ENCODE data around the gene SLC9B1. TPM values are rescaled to one million over a fixed set of nuclear protein-coding genes. Genes with fewer than 3 reads are reported as not detected.
A peak's percentile ranks its signal among the peaks of the same experiment; 100 is the strongest.

Gene SLC9B1
- total and polyA plus RNA-seq, 2 of the 13 experiments (the other 11 are each of a cell fraction or from before 2014, with no cell fraction given), result 0.17 to 0.20 TPM

- intact Hi-C loops (cut with micrococcal nuclease; ENCODE audit: unreplicated experiment) (loop anchor here (1.0 to 10.0 kb wide), 4 partner anchors 389 to 664 kb away; partner anchors contain the start of gene SLC39A8), in situ Hi-C loops (cut with HindIII; ENCODE audit: extremely low pct_ligation_motif_present, low pct_unique_long_range_greater_than_20kb) (loop anchor here (5.0 kb wide), 1 partner anchor 387 kb away; no protein-coding TSS in a partner anchor)
- Histone ChIP-seq H2AFZ (ENCODE audit: low read length) (no peak overlapping the region), H3K27ac (ENCODE audit: extremely low read length, insufficient read depth, low read length) (no peak overlapping the region), H3K4me2 (ENCODE audit: low read depth, low read length) (no peak overlapping the region), H3K9ac (ENCODE audit: insufficient read depth, low read depth, low read length) (no peak overlapping the region), H3K36me3 (replicated peaks in 1 of 2; ENCODE audit: control insufficient read depth in 1 of 2, insufficient read depth in 2 of 2, low read length in 2 of 2) (no peaks in the 10 kb centered on the region), H3K4me3 (replicated peaks in 1 of 3; ENCODE audit: insufficient read depth in 1 of 3, low read depth in 2 of 3, low read length in 3 of 3) (no peak overlapping the region), H4K20me1 (ENCODE audit: insufficient read depth, low read length) (no peaks in the 10 kb centered on the region), H3K27me3 (ENCODE audit: control insufficient read depth in 1 of 2, insufficient read depth in 2 of 2, low read length in 2 of 2) (no peaks in the 10 kb centered on the region), H3K79me2 (ENCODE audit: insufficient read depth, low read length) (no peaks in the 10 kb centered on the region), H3K9me3 (ENCODE audit: low read length) (no peaks in the 10 kb centered on the region), H3K4me1 (ENCODE audit: insufficient read depth, low read length) (peaks cover 13% of the 10 kb centered on the region; the same call in 1 of the 2 replicates)
- ChIA-PET CTCF (ENCODE audit: low intra/inter-chr PET ratio, low total read pairs) (interaction anchor here (0.7 to 3.2 kb wide), 6 partner anchors 388 to 578 kb away, joined by 3 to 16 read pairs (median 4); no protein-coding TSS in a partner anchor), POLR2A (no interaction called here)
- FAIRE-seq (peak; percentile 90), DNase-seq (ENCODE audit: low spot score) (peak; percentile 72), ATAC-seq (peak; percentile 94)
- no TSS peak for BruUV-seq (replicated peaks)
- WGBS (ENCODE audit: low lambda C conversion rate), result 58% methylated on average over 15 of the region's 15 CpGs
- no peak for TF ChIP-seq TAF1 (CRISPR knock-in tag; IDR thresholded peaks at IDR 0.05)
- TF ChIP-seq RAD21 (CRISPR knock-in tag; IDR thresholded peaks at IDR 0.05), result peak; percentile 68
- TF ChIP-seq FOXA3 (CRISPR knock-in tag; IDR thresholded peaks at IDR 0.05), result 0 out of 2 replicates have a peak, but pooled peaks have one; percentile 6
- peak; percentile 53 for TF ChIP-seq CEBPG (CRISPR knock-in tag; IDR thresholded peaks at IDR 0.05)
- no peak for TF ChIP-seq FOXA1 (IDR thresholded peaks at IDR 0.05)
- peak; percentile 16; the same call in 1 of the 2 replicates for TF ChIP-seq FOXA1 (CRISPR knock-in tag; IDR thresholded peaks at IDR 0.05)
- TF ChIP-seq CTCF (CRISPR knock-in tag; IDR thresholded peaks at IDR 0.05), result peak; percentile 90
- TF ChIP-seq ATF4 (CRISPR knock-in tag; IDR thresholded peaks at IDR 0.05), result no peak
- no peak for TF ChIP-seq NFE2L1 (CRISPR knock-in tag; IDR thresholded peaks at IDR 0.05; ENCODE audit: borderline replicate concordance)
- 0 out of 2 replicates have a peak, but pooled peaks have one; percentile 15 for TF ChIP-seq RXRB (CRISPR knock-in tag; IDR thresholded peaks at IDR 0.05; ENCODE audit: borderline replicate concordance)
- peak; percentile 88 for TF ChIP-seq SMC3 (IDR thresholded peaks at IDR 0.05; ENCODE audit: low read length)
- TF ChIP-seq ARID3A (IDR thresholded peaks at IDR 0.05; ENCODE audit: low read depth, low read length), result 0 out of 2 replicates have a peak, but pooled peaks have one; percentile 18
- TF ChIP-seq TFDP2 (CRISPR knock-in tag; IDR thresholded peaks at IDR 0.05), result no peak
- 0 out of 4 replicates have a peak, but pooled peaks of 1 of the 2 experiments have one; percentile 53 for TF ChIP-seq HMGXB4 (CRISPR knock-in tag; IDR thresholded peaks at IDR 0.05; ENCODE audit: borderline replicate concordance in 1 of 2, low read depth in 1 of 2)
Observed at GRCh38 chr4:103008875-103009729, 10.4 kb downstream of the SLC9B1 start.
